Loucy (cell line): ENCODE measurements around the gene LRRC14B.

Source experiments
- H2AFZ ChIP-seq: fragments of 200-600 bp; sonication (generic); 2 replicates; pipeline ENCODE4 v1.6.0; 2016; ENCODE audit warnings: antibody characterized with exemption, mild to moderate bottlenecking, low read length, moderate library complexity
- H3F3A ChIP-seq: fragments of 200-600 bp; 2 replicates; pipeline ENCODE4 v1.6.0; 2016; ENCODE audit warnings: antibody characterized with exemption, low read depth, mild to moderate bottlenecking
- H3K27me3 ChIP-seq: fragments of 200-600 bp; sonication (generic); 2 replicates; pipeline ENCODE4 v1.6.1; 2014; ENCODE audit warnings: low read length, mild to moderate bottlenecking; ENCODE audit not compliant: insufficient read depth, poor library complexity, severe bottlenecking
- H3K36me3 ChIP-seq: fragments of 200-600 bp; sonication (generic); 2 replicates; pipeline ENCODE4 v1.6.1; 2016; ENCODE audit warnings: low read length; ENCODE audit not compliant: insufficient read depth
- H3K4me1 ChIP-seq: fragments of 200-600 bp; sonication (generic); 2 replicates; pipeline ENCODE4 v1.5.1; 2014; ENCODE audit warnings: low read length, mild to moderate bottlenecking; ENCODE audit not compliant: insufficient read depth, poor library complexity, severe bottlenecking
- H3K4me2 ChIP-seq: fragments of 200-600 bp; sonication (generic); 2 replicates; pipeline ENCODE4 v1.6.0; 2014; ENCODE audit warnings: antibody characterized with exemption, low read length, low read depth, mild to moderate bottlenecking; ENCODE audit not compliant: poor library complexity, severe bottlenecking
- H3K4me3 ChIP-seq: fragments of 200-600 bp; sonication (generic); 2 replicates; pipeline ENCODE4 v1.5.1; 2014; ENCODE audit warnings: low read length, mild to moderate bottlenecking, mixed read lengths; ENCODE audit not compliant: poor library complexity, severe bottlenecking
- H3K79me2 ChIP-seq: fragments of 200-600 bp; sonication (generic); 2 replicates; pipeline ENCODE4 v1.6.1; 2014; ENCODE audit warnings: low read length; ENCODE audit not compliant: insufficient read depth
- H3K9ac ChIP-seq: fragments of 200-600 bp; sonication (generic); 2 replicates; pipeline ENCODE4 v1.6.0; 2014; ENCODE audit warnings: mild to moderate bottlenecking, low read depth, low read length, moderate library complexity; ENCODE audit not compliant: poor library complexity, severe bottlenecking
- H3K9me2 ChIP-seq: fragments of 200-600 bp; sonication (generic); replicated peaks from 2 replicates; pipeline ENCODE4 v1.6.1; 2016; ENCODE audit warnings: low read depth, low read length, mixed read lengths
- H3K9me3 ChIP-seq: fragments of 200-600 bp; sonication (generic); 2 replicates; pipeline ENCODE4 v1.6.1; 2014; ENCODE audit warnings: mild to moderate bottlenecking, antibody characterized with exemption, low read length, low read depth; ENCODE audit not compliant: insufficient read depth
- H4K20me1 ChIP-seq: fragments of 200-600 bp; sonication (generic); 2 replicates; pipeline ENCODE4 v1.6.0; 2014; ENCODE audit warnings: antibody characterized with exemption, low read length, mild to moderate bottlenecking; ENCODE audit not compliant: insufficient read depth, poor library complexity, severe bottlenecking
- CTCF ChIP-seq: fragments of 200-600 bp; sonication (generic); conservative IDR thresholded peaks from 2 replicates; pipeline ENCODE4 v1.5.1; 2014; ENCODE audit warnings: mild to moderate bottlenecking, antibody characterized with exemption, low read length
- EZH2phosphoT487 ChIP-seq: fragments of 200-600 bp; IDR thresholded peaks from 2 replicates; pipeline ENCODE4 v1.6.1; 2018; ENCODE audit warnings: antibody characterized with exemption, mild to moderate bottlenecking, moderate library complexity, borderline replicate concordance

LRRC14B gene

GRCh38 chr5:157126-157715, 34.1 kb upstream of the LRRC14B start:
- H3K27me3 ChIP-seq = no peaks in the 10 kb centered on the region
- no peaks in the 10 kb centered on the region for H3K9me3 ChIP-seq
- H3F3A ChIP-seq = no peaks in the 10 kb centered on the region
- H3K9ac ChIP-seq = no peak overlapping the region
- H3K36me3 ChIP-seq = no peaks in the 10 kb centered on the region
- H3K4me2 ChIP-seq = no peak overlapping the region
- H3K79me2 ChIP-seq = no peaks in the 10 kb centered on the region
- peaks cover 46% of the 10 kb centered on the region for H3K4me1 ChIP-seq
- H3K9me2 ChIP-seq = no peaks in the 10 kb centered on the region
- TF ChIP-seq CTCF = no peak
- no peak for TF ChIP-seq EZH2phosphoT487
- H2AFZ ChIP-seq = no peak overlapping the region
- H3K4me3 ChIP-seq = no peak overlapping the region
- no peaks in the 10 kb centered on the region for H4K20me1 ChIP-seq

- Histone ChIP-seq H4K20me1 (no peaks in the 10 kb centered on the region), H3K4me2 (no peak overlapping the region), H3K9ac (no peak overlapping the region), H3K4me1 (peaks cover 52% of the 10 kb centered on the region), H3K9me2 (no peaks in the 10 kb centered on the region), H3K27me3 (no peaks in the 10 kb centered on the region), H3K9me3 (no peaks in the 10 kb centered on the region), H3F3A (no peaks in the 10 kb centered on the region), H3K79me2 (no peaks in the 10 kb centered on the region), H2AFZ (no peak overlapping the region), H3K4me3 (no peak overlapping the region), H3K36me3 (no peaks in the 10 kb centered on the region)
- TF ChIP-seq CTCF (no peak), EZH2phosphoT487 (no peak)
Observed at GRCh38 chr5:157801-158200, 33.5 kb upstream of the LRRC14B start.

- Histone ChIP-seq H3K4me2 (peak overlapping the region; percentile 48), H3K27me3 (no peaks in the 10 kb centered on the region), H2AFZ (no peak overlapping the region), H3K9me3 (no peaks in the 10 kb centered on the region), H3K4me1 (peaks cover 54% of the 10 kb centered on the region), H3K36me3 (no peaks in the 10 kb centered on the region), H3K9ac (no peak overlapping the region), H3K9me2 (no peaks in the 10 kb centered on the region), H4K20me1 (no peaks in the 10 kb centered on the region), H3K79me2 (no peaks in the 10 kb centered on the region), H3K4me3 (peak overlapping the region; percentile 17), H3F3A (no peaks in the 10 kb centered on the region; the same call in 1 of the 2 replicates)
- TF ChIP-seq EZH2phosphoT487 (no peak), CTCF (no peak)
Observed at GRCh38 chr5:158807-159447, 32.4 kb upstream of the LRRC14B start.
